Left ventricle myocardium inferior (tissue), 1 donor: ENCODE data around the gene SLAMF8. TPM values are rescaled to one million over a fixed set of nuclear protein-coding genes. Genes with fewer than 3 reads are reported as not detected.

Source experiments
- DNase-seq: peaks from one replicate; pipeline ENCODE4 v3.0.0-alpha.2; 2020
- H3K27ac ChIP-seq: fragments of 200-600 bp; replicated peaks from 2 replicates; pipeline ENCODE4 v1.8.0; 2021
- H3K27me3 ChIP-seq: fragments of 200-600 bp; 2 replicates; pipeline ENCODE4 v1.8.0; 2021; ENCODE audit warnings: low read depth
- H3K36me3 ChIP-seq: fragments of 200-600 bp; 2 replicates; pipeline ENCODE4 v1.8.0; 2021
- H3K4me1 ChIP-seq: fragments of 200-600 bp; 2 replicates; pipeline ENCODE4 v1.8.0; 2021
- H3K4me3 ChIP-seq: fragments of 200-600 bp; 2 replicates; pipeline ENCODE4 v1.8.0; 2021; ENCODE audit warnings: mild to moderate bottlenecking, moderate library complexity
- H3K9me3 ChIP-seq: fragments of 200-600 bp; replicated peaks from 2 replicates; pipeline ENCODE4 v1.8.0; 2021
- intact Hi-C: fragments of 100-400 bp; cut with micrococcal nuclease; formaldehyde crosslinking; loops from one replicate; pipeline ENCODE4 v1.11.0; 2022
- long read RNA-seq: library from polyadenylated mRNA; unstranded; transcript quantifications from one replicate; pipeline ENCODE4 v2.0.0, GENCODE V29; 2021
- total RNA-seq: library from RNA; stranded (reverse); fragmentation: NEBNext Ultra II Directional; extraction: Animal tissue kit (Norgen Biotek cat#: 25700); gene quantifications from one replicate; pipeline ENCODE4 v1.2.1, GENCODE V29; 2021
- TF ChIP-seq, protein P1 (sequence below): fragments of 200-600 bp; IDR thresholded peaks from 2 replicates; pipeline ENCODE4 v1.8.0; 2021; ENCODE audit warnings: antibody characterized with exemption, mild to moderate bottlenecking, borderline replicate concordance
- donor health status: DM: no; HTN: yes; CAD: no; lungs with severe emphysema.

SLAMF8 gene
- 1.7 TPM for total RNA-seq
- long read RNA-seq, partial matches to known transcripts: 0 of 1 reads
- long read RNA-seq, other reads (novel, unspliced or antisense): 1 of 1 reads

DNA sequence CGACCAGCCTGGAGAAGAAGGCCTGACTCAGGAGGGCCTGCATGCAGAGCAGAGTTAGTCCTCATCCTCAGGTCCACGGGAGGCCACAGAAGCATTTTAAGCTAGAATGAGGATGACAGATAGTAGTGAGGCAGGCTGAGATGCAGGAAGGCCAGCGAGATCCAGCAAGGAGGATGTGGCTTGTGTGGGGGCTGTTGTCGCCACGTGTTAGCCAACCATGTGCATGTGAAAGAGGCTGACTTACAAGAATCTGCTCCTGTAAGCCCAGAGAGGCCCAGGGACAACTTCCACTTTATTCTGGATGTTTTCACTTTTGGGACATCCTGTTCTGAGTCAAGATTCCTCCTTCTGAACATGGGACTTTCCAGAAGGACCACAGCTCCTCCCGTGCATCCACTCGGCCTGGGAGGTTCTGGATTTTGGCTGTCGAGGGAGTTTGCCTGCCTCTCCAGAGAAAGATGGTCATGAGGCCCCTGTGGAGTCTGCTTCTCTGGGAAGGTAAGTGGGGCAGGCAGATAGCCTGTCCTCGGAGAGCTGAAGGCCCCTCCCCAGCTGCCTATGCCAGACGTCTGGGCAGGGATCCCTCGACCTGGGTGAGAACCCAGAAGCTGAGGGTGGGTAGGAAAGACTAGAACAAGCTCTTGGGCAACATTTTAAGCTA lies at the start of gene SLAMF8:
SLAMF8 (plus strand) TSS at position 433 of the 661 bp plus-strand sequence; CDS start at position 459, 26 bp downstream.
- Histone ChIP-seq H3K27me3 (peaks cover 28% of the 10 kb centered on the region), H3K36me3 (no peaks in the 10 kb centered on the region), H3K4me3 (peak within 1 kb of the TSS; percentile 19), H3K9me3 (no peaks in the 10 kb centered on the region), H3K4me1 (peaks cover 8% of the 10 kb centered on the region), H3K27ac (peak within 1 kb of the TSS; percentile 4)
- DNase-seq: peak; percentile 36
- TF ChIP-seq, protein P1, sequence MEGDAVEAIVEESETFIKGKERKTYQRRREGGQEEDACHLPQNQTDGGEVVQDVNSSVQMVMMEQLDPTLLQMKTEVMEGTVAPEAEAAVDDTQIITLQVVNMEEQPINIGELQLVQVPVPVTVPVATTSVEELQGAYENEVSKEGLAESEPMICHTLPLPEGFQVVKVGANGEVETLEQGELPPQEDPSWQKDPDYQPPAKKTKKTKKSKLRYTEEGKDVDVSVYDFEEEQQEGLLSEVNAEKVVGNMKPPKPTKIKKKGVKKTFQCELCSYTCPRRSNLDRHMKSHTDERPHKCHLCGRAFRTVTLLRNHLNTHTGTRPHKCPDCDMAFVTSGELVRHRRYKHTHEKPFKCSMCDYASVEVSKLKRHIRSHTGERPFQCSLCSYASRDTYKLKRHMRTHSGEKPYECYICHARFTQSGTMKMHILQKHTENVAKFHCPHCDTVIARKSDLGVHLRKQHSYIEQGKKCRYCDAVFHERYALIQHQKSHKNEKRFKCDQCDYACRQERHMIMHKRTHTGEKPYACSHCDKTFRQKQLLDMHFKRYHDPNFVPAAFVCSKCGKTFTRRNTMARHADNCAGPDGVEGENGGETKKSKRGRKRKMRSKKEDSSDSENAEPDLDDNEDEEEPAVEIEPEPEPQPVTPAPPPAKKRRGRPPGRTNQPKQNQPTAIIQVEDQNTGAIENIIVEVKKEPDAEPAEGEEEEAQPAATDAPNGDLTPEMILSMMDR: no peak
- intact Hi-C loops: no loop called here

DNA sequence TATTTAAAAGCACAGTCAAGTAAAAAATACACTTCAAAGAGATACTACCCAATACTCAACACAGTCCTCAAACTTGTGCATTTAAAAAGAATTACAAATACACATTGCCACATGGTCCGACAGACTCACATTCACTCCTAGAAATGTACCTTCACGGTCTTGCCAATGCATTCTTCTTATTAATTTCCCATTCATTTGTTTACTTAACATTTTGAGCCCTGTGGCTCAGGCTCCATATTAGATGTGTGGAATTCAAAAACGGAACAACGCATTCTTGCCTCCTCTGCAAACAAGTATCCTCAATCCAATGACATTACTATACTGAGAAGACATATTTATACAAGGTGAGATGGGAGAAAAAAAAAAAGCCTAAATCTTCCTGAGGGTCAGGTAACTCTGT lies 48.4 kb upstream of the SLAMF8 start:
- Histone ChIP-seq H3K27ac (peak overlapping the region; percentile 88), H3K27me3 (no peaks in the 10 kb centered on the region), H3K36me3 (no peaks in the 10 kb centered on the region), H3K9me3 (no peaks in the 10 kb centered on the region), H3K4me3 (no peak overlapping the region), H3K4me1 (peaks cover 38% of the 10 kb centered on the region)
- TF ChIP-seq, protein P1: no peak
- no peak for DNase-seq
- intact Hi-C loops: no loop called here

DNA sequence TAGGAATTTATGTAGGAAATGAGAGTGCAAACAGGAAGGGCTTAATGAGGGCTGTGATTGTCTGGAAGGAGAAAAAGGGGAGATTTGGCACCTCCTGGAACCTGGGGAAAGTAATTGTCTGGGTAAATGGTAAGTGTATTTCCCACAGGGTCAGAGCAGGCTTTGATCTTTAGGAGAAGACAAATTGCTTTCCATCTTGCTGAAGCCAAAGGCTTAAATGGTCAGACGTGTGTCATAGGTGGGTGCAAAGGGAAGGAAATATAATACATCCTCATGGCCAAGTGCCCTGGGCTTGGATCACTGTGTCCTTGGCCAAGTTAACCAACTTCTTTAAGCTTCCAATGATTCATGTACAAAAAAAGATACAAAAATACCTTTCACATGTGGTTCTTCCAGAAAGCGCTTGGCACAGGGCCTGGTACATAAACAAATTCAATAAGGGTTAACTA lies 47.2 kb upstream of the SLAMF8 start:
- DNase-seq: no peak
- TF ChIP-seq, protein P1: no peak
- Histone ChIP-seq H3K27me3 (no peaks in the 10 kb centered on the region), H3K4me1 (peaks cover 33% of the 10 kb centered on the region), H3K4me3 (no peak overlapping the region), H3K36me3 (no peaks in the 10 kb centered on the region), H3K9me3 (no peaks in the 10 kb centered on the region), H3K27ac (peak overlapping the region; percentile 88)
- intact Hi-C loops: no loop called here

DNA sequence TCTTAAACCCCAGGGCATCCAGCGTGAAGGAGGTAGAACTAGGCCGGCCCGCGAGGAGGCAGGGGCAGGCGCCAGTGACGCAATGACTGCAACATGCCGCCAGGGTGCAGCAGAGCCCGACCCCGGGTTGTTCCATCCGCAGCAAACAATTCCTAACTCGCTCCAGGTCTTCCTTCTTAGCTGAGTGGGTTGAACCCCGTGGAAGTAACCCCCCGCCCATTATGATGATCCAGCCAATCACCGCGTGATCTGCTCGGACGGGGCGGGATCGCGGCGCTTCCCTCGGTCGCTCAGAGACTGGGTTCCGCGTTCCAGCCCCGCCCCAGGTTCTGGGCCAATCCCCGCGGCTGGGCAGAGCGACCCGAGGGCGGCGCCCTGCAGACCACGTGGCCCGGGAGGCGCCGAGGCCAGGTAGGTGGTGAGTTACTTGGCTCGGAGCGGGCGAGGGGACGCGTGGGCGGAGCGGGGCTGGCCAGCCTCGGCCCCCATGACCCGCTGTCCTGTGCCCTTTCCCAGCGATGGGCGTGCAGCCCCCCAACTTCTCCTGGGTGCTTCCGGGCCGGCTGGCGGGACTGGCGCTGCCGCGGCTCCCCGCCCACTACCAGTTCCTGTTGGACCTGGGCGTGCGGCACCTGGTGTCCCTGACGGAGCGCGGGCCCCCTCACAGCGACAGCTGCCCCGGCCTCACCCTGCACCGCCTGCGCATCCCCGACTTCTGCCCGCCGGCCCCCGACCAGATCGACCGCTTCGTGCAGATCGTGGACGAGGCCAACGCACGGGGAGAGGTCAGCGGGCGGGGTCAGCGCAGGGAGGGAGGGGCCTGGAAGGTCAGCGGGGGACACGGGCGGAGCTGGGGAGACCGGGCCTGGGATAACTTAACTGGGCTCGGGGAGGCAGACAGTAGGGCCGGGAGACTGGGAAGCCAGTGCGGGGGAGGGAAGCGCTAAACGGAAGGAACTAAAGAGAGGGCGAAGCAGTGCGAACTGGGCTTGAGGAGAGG lies 45.8 kb upstream of the SLAMF8 start, which contains the start of gene DUSP23:
DUSP23 (plus strand) TSS at position 380 of the 1,000 bp plus-strand sequence; CDS start at position 519, 139 bp downstream.
- no peaks in the 10 kb centered on the region for H3K9me3 ChIP-seq
- peak within 1 kb of the TSS; percentile 86 for H3K4me3 ChIP-seq
- H3K4me1 ChIP-seq: peaks cover 24% of the 10 kb centered on the region
- intact Hi-C loops: no loop called here
- TF ChIP-seq, protein P1: peak; percentile 98
- H3K27me3 ChIP-seq: no peaks in the 10 kb centered on the region
- peak; percentile 97 for DNase-seq
- H3K27ac ChIP-seq: peak within 1 kb of the TSS; percentile 88
- no peaks in the 10 kb centered on the region for H3K36me3 ChIP-seq

DNA sequence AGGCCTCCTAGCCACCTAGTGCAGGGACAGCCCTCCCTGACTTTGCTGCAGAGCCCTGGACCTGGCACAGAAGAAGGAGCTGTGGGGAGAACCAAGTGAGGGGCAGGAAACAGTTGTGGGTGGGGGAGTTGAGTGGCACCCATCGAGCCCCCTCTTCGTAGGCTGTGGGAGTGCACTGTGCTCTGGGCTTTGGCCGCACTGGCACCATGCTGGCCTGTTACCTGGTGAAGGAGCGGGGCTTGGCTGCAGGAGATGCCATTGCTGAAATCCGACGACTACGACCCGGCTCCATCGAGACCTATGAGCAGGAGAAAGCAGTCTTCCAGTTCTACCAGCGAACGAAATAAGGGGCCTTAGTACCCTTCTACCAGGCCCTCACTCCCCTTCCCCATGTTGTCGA lies 44.7 kb upstream of the SLAMF8 start:
- H3K4me3 ChIP-seq: peak overlapping the region; percentile 86
- DNase-seq: no peak
- intact Hi-C loops: no loop called here
- H3K27me3 ChIP-seq: no peaks in the 10 kb centered on the region
- TF ChIP-seq, protein P1: no peak
- H3K4me1 ChIP-seq: peaks cover 24% of the 10 kb centered on the region
- peak overlapping the region; percentile 88 for H3K27ac ChIP-seq
- H3K36me3 ChIP-seq: no peaks in the 10 kb centered on the region
- H3K9me3 ChIP-seq: no peaks in the 10 kb centered on the region
